Measurements from ENCODE around the gene OTOR. TPM values are rescaled to one million over a fixed set of nuclear protein-coding genes. Genes with fewer than 3 reads are reported as not detected.

OTOR gene
- total RNA-seq, 2 donors from 2014 or later, result not detected

DNA sequence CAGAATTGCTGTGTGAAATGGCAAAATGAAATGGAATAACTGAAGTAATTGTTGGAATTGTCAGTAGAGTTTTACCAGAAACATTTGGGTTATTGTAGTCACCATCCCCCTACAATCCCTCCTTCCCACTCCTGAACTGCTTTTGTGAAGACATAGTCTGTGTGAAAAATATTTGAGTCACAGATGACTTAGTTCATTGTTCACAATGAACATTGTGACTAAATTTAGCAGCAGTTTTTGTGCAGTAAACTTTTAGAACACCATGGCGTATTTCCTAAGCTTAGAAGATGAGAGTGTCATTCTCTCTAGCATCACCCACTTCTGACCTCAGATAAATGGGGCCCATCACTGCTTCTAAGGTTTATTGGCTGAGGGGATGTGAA is 11.0 kb downstream of the OTOR start:
- no peaks in the 10 kb centered on the region for H3K9me3 ChIP-seq

DNA sequence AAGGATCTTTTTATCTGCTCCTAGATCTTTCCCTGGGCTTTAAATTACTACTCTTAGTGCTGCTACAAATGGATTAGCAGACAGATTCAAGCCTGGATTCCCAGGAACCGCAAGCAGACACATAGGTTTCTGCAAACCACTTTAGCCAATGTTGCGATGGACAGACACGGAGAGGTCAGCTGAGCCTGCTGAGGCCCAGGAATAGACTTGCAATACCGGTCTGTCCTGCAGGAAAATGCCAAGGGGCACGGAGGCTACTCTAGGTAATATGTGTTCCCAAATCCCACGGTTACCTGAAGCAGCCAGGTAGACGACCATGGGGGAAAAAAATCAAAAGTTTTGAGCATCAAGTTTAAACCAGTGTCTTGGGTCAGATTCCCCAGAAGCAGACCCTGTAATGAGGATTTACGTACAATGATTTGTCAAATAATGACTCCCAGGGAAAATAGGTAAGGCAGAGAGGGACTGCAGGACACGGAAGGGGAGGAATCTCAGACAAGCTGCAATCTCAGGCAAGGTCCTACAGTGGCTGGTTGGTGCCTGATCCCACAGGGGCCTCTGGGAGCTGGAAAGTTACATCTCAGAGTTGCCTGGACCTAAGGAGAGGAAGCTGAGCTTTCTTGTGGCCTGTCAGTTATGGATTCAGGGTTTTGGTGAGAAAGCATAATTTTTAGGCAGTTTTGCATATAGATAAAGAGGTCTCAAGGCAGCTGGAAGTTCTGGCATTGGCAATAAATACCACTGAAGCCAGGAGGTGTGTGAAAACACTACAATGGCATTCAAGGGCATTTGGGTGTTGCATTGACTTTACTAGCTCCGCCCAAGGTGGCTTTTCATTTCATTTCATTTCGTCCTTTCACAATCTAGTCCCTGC is 12.5 kb downstream of the OTOR start:
- H3K4me3 ChIP-seq, result no peak overlapping the region
- intact Hi-C loops (cut with DNase I), result loop anchor here (5.0 kb wide), 1 partner anchor 1048 kb away; no protein-coding TSS in a partner anchor

More for the DNA sequence above, 11.0 kb downstream of the OTOR start:
- Histone ChIP-seq H3K27ac (no peak overlapping the region), H3K4me3 (no peak overlapping the region), H3K9ac (ENCODE audit: low read depth in 2 of 2, low read length in 2 of 2) (no peak overlapping the region), H3K36me3 (no peaks in the 10 kb centered on the region), H3K27me3 (no peaks in the 10 kb centered on the region), H3K4me1 (no peaks in the 10 kb centered on the region)
- DNase-seq, result no peak
- TF ChIP-seq, protein P1, sequence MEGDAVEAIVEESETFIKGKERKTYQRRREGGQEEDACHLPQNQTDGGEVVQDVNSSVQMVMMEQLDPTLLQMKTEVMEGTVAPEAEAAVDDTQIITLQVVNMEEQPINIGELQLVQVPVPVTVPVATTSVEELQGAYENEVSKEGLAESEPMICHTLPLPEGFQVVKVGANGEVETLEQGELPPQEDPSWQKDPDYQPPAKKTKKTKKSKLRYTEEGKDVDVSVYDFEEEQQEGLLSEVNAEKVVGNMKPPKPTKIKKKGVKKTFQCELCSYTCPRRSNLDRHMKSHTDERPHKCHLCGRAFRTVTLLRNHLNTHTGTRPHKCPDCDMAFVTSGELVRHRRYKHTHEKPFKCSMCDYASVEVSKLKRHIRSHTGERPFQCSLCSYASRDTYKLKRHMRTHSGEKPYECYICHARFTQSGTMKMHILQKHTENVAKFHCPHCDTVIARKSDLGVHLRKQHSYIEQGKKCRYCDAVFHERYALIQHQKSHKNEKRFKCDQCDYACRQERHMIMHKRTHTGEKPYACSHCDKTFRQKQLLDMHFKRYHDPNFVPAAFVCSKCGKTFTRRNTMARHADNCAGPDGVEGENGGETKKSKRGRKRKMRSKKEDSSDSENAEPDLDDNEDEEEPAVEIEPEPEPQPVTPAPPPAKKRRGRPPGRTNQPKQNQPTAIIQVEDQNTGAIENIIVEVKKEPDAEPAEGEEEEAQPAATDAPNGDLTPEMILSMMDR (IDR thresholded peaks at IDR 0.05), result no peak
- intact Hi-C loops (cut with DNase I), result loop anchor here (10.0 kb wide), 1 partner anchor 244 kb away; no protein-coding TSS in a partner anchor

DNA sequence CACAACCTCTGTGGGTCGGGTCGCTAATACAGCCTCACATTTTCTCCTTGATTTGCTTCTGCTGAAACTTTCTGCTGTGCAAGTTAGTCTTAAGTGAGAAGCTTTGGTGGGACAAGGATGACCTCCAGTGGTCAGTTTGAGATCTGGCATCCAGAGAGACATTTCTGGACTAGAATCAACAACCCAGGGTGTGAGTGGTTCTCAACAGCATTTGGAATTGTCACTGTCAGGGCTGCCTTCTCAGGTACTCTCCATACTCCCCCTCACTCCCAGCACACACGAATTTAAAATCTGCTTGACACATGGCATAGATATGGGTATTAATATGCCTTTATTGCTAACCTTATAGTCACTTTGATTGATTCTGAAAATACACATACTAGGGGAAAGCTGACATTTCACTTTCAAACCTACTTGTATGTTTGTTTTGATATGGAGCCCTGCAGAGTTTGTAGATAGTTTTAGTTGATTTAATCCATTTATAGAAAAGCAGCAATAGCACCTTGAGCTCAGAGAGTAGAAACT is 13.2 kb downstream of the OTOR start:
- TF ChIP-seq, protein P1 (IDR thresholded peaks at IDR 0.05), result peak; percentile 59
- no peak overlapping the region for H3K9ac ChIP-seq (ENCODE audit: low read depth in 2 of 2, low read length in 2 of 2)
- no peaks in the 10 kb centered on the region for H3K27me3 ChIP-seq
- H3K36me3 ChIP-seq, result no peaks in the 10 kb centered on the region
- no peak overlapping the region for H3K27ac ChIP-seq
- H3K4me1 ChIP-seq, result no peaks in the 10 kb centered on the region
- DNase-seq, result peak; percentile 44
- no peaks in the 10 kb centered on the region for H3K9me3 ChIP-seq
- no peak overlapping the region for H3K4me3 ChIP-seq
- intact Hi-C loops (cut with DNase I), result loop anchor here (5.0 kb wide), 1 partner anchor 1049 kb away; no protein-coding TSS in a partner anchor

More for the DNA sequence above, 12.5 kb downstream of the OTOR start:
- TF ChIP-seq, protein P1 (IDR thresholded peaks at IDR 0.05), result no peak
- H3K27me3 ChIP-seq, result no peaks in the 10 kb centered on the region
- no peak for DNase-seq
- no peaks in the 10 kb centered on the region for H3K4me1 ChIP-seq
- no peaks in the 10 kb centered on the region for H3K36me3 ChIP-seq
- no peak overlapping the region for H3K27ac ChIP-seq
- no peak overlapping the region for H3K9ac ChIP-seq (ENCODE audit: low read depth in 2 of 2, low read length in 2 of 2)
- no peaks in the 10 kb centered on the region for H3K9me3 ChIP-seq

DNA sequence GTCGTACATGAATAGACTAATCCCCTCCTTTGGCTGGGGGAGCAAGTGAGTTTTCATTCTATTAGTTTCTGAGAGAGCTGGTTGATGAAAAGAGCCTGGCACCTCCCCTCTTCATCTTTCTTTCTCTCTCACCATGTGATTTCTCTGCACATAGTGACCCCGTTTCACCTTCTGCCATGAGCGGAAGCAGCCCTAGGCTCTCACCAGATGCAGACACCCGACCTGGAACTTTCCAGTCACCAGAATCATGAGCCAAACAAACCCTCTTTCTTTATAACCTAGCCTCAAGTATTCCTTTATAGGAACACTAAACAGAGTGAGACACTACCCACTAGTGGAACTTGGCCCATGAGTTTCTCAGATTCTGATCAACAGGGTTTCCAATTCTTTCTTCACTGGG is 16.4 kb downstream of the OTOR start:
- Histone ChIP-seq H3K4me1 (no peaks in the 10 kb centered on the region), H3K27ac (no peak overlapping the region), H3K27me3 (no peaks in the 10 kb centered on the region), H3K9me3 (no peaks in the 10 kb centered on the region), H3K9ac (ENCODE audit: low read depth in 2 of 2, low read length in 2 of 2) (no peak overlapping the region), H3K4me3 (no peak overlapping the region), H3K36me3 (no peaks in the 10 kb centered on the region)
- intact Hi-C loops (cut with DNase I), result loop anchor here (5.0 kb wide), 1 partner anchor 1052 kb away; no protein-coding TSS in a partner anchor
- DNase-seq, result no peak
- TF ChIP-seq, protein P1 (IDR thresholded peaks at IDR 0.05), result no peak

DNA sequence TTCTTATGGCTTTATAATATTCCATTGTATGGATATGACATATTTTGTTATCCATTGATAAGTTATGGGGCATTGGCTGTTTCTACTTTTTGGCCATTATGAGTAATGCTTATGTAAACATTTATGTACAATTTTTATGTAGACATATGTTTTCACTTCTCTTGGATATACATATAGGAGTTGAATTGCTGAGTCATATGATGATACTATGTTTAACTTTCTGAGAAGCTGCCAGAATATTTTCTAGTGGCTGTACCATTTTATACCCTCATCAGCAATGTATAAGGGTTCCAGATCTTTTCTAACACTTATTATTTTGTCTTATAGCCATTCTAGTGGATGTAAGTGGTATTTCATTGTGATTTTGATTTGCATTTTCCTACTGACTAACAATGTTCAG is 23.1 kb downstream of the OTOR start:
- intact Hi-C loops (cut with DNase I), result no loop called here
- Histone ChIP-seq H3K4me3 (no peak overlapping the region), H3K27me3 (no peaks in the 10 kb centered on the region), H3K36me3 (no peaks in the 10 kb centered on the region), H3K9ac (ENCODE audit: low read depth in 2 of 2, low read length in 2 of 2) (no peak overlapping the region), H3K27ac (no peak overlapping the region), H3K9me3 (no peaks in the 10 kb centered on the region), H3K4me1 (no peaks in the 10 kb centered on the region)
- DNase-seq, result no peak
- TF ChIP-seq, protein P1 (IDR thresholded peaks at IDR 0.05), result no peak
